ENCODE data around the gene SV2C.

DNA sequence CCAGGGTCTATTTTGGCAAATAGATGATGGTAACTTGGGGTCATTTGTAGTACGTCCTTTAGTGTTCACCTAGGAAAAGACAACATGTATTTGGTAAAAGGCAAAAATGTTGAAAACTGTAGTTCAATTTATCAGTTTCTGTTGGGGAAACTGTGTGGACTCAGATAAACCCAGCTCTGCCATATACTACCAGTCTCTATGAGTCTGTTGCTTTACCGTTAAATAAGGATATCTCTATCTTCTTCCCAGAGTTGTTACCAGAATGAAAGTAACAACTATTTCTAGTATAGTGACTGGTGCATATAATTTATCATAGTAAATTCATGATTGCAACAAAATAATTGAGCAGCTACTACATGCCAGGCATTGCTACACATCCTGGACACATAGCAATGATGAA, 316.1 kb downstream of the SV2C start:
- TF ChIP-seq, protein P1, sequence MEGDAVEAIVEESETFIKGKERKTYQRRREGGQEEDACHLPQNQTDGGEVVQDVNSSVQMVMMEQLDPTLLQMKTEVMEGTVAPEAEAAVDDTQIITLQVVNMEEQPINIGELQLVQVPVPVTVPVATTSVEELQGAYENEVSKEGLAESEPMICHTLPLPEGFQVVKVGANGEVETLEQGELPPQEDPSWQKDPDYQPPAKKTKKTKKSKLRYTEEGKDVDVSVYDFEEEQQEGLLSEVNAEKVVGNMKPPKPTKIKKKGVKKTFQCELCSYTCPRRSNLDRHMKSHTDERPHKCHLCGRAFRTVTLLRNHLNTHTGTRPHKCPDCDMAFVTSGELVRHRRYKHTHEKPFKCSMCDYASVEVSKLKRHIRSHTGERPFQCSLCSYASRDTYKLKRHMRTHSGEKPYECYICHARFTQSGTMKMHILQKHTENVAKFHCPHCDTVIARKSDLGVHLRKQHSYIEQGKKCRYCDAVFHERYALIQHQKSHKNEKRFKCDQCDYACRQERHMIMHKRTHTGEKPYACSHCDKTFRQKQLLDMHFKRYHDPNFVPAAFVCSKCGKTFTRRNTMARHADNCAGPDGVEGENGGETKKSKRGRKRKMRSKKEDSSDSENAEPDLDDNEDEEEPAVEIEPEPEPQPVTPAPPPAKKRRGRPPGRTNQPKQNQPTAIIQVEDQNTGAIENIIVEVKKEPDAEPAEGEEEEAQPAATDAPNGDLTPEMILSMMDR (IDR thresholded peaks at IDR 0.05; ENCODE audit: low read depth, low read length): no peak
- no peak for TF ChIP-seq EZH2phosphoT487 (IDR thresholded peaks at IDR 0.05; ENCODE audit: low read depth)
